Measurements from ENCODE around the gene PRRG4.

PRRG4 gene

DNA sequence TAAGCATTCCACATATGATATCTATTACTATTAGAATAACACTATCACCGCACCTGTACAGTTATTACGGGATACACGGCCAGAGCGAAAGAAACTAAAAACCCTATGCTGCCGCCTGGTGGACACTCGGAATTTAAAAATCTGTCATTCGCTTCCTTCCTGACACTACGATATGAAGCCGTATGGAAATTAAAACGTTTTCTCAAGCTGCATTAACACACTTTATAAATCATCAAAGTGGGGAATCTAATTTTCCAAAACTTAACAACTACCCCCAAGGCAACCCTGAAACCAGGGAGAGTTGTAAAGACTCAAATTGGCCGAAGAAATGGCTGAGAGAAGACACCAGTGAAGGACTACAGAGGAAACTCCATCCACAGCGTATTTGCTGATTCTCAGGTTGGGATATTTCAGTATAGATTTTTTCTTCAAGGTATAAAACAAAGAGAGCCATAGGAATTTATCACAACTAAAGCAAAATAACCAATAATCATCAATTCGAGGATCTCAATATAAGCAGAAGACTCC, 36.7 kb upstream of the PRRG4 start:
- no peak overlapping the region for H3K4me3 ChIP-seq (ENCODE audit: low read depth, low read length)
- peak; percentile 53; the same call in 1 of the 2 replicates for TF ChIP-seq CTCF (IDR thresholded peaks at IDR 0.05; ENCODE audit: borderline replicate concordance, insufficient read depth, low read depth, low read length)

DNA sequence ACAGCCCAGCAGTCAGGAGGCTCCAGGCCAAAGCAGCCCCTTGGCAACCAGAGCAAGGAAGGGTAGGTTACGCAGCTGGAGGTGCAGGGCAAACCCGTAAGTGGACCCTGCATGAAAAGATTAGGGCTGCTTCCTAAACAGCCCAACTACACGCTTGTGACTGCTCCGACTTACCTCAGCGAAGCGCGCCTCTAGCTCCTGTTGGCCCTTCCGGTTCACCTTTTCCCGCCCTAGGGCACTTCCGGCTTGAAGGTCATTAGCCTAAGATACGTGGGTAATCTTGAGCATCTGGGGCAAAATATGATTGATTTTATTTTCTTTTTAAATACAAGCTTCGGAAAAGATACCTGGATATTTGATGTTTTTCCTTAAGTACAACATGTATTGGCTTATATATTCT, 35.3 kb upstream of the PRRG4 start, which contains the start of gene CCDC73:
TSS of gene CCDC73 (minus strand) at position 224 of the 400 bp plus-strand sequence. CDS start 34,419 bp downstream, outside the sequence.
- TF ChIP-seq CTCF (IDR thresholded peaks at IDR 0.05; ENCODE audit: borderline replicate concordance, insufficient read depth, low read depth, low read length), result no peak
- no peak within 1 kb of the TSS for H3K4me3 ChIP-seq (ENCODE audit: low read depth, low read length)

GRCh38 chr11:32796425-32796824, 33.3 kb upstream of the PRRG4 start:
- no peak overlapping the region for H3K4me3 ChIP-seq (ENCODE audit: low read depth, low read length)
- no peak for TF ChIP-seq CTCF (IDR thresholded peaks at IDR 0.05; ENCODE audit: borderline replicate concordance, insufficient read depth, low read depth, low read length)

- H3K4me3 ChIP-seq (ENCODE audit: low read depth, low read length), result no peak overlapping the region
- peak; percentile 84 for TF ChIP-seq CTCF (IDR thresholded peaks at IDR 0.05; ENCODE audit: borderline replicate concordance, insufficient read depth, low read depth, low read length)
These were observed 20.4 kb upstream of the PRRG4 start for GRCh38 chr11:32809313-32809712.

GRCh38 chr11:32817181-32817851, 12.4 kb upstream of the PRRG4 start:
- no peak for TF ChIP-seq CTCF (IDR thresholded peaks at IDR 0.05; ENCODE audit: borderline replicate concordance, insufficient read depth, low read depth, low read length)
- no peak overlapping the region for H3K4me3 ChIP-seq (ENCODE audit: low read depth, low read length)

DNA sequence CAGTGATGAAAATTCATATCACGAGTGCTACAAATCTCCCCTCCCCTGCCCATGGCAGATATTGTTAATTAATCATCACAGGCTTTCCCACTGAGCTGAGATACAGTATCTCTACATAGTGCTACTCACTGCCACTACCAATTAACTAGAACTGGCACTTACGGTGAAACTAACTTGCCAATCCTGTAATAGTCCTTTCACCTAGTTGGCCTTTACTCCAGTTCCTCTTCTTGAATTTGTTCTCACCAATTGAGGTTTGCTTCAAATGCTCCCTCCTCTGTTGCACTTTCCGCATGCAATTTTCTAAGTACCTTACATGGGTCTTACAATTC, 11.9 kb upstream of the PRRG4 start:
- H3K4me3 ChIP-seq (ENCODE audit: low read depth, low read length), result no peak overlapping the region
- no peak for TF ChIP-seq CTCF (IDR thresholded peaks at IDR 0.05; ENCODE audit: borderline replicate concordance, insufficient read depth, low read depth, low read length)

- TF ChIP-seq CTCF (IDR thresholded peaks at IDR 0.05; ENCODE audit: borderline replicate concordance, insufficient read depth, low read depth, low read length), result no peak
These were observed 10.5 kb upstream of the PRRG4 start for GRCh38 chr11:32819187-32819586.

More at GRCh38 chr11:32819187-32819586, 10.5 kb upstream of the PRRG4 start:
- no peak overlapping the region for H3K4me3 ChIP-seq (ENCODE audit: low read depth, low read length)

Data from GM12875 (cell line).